SH-SY5Y (cell line): ENCODE data around the gene NCAPD2.

ENCODE experiments used
- GATA2 ChIP-seq: IDR thresholded peaks from 2 replicates; pipeline ENCODE4 v1.6.1; 2011; ENCODE audit warnings: mild to moderate bottlenecking, low read depth, low read length
- GATA3 ChIP-seq: IDR thresholded peaks from 2 replicates; pipeline ENCODE4 v1.6.1; 2011; ENCODE audit warnings: low read depth, mild to moderate bottlenecking, low read length, moderate library complexity

The NCAPD2 gene

GRCh38 chr12:6458281-6459003 is 35.5 kb upstream of the NCAPD2 start:
- TF ChIP-seq GATA3 (no peak), GATA2 (no peak)

GRCh38 chr12:6459004-6459337 is 34.9 kb upstream of the NCAPD2 start:
- TF ChIP-seq GATA2 (no peak), GATA3 (no peak)

GRCh38 chr12:6460751-6461371 is 33.0 kb upstream of the NCAPD2 start:
- TF ChIP-seq GATA3: no peak
- TF ChIP-seq GATA2: no peak

GRCh38 chr12:6461401-6462233 is 32.3 kb upstream of the NCAPD2 start:
- TF ChIP-seq GATA2 (no peak), GATA3 (no peak)

- no peak for TF ChIP-seq GATA3
- TF ChIP-seq GATA2: no peak
Observed at GRCh38 chr12:6462234-6462995, 31.5 kb upstream of the NCAPD2 start.

GRCh38 chr12:6463216-6463615 is 30.7 kb upstream of the NCAPD2 start:
- TF ChIP-seq GATA3: no peak
- TF ChIP-seq GATA2: no peak

GRCh38 chr12:6463858-6464257 is 30.0 kb upstream of the NCAPD2 start:
- TF ChIP-seq GATA3 (no peak), GATA2 (no peak)

- TF ChIP-seq GATA3 (no peak), GATA2 (no peak)
Observed at GRCh38 chr12:6464531-6464930, 29.4 kb upstream of the NCAPD2 start.

GRCh38 chr12:6465467-6466183 is 28.3 kb upstream of the NCAPD2 start:
- TF ChIP-seq GATA2 (no peak), GATA3 (no peak)

GRCh38 chr12:6466184-6466573 is 27.7 kb upstream of the NCAPD2 start:
- no peak for TF ChIP-seq GATA2
- TF ChIP-seq GATA3: no peak

GRCh38 chr12:6468283-6468575 is 25.7 kb upstream of the NCAPD2 start:
- TF ChIP-seq GATA2 (no peak), GATA3 (no peak)

- TF ChIP-seq GATA3: no peak
- no peak for TF ChIP-seq GATA2
Observed at GRCh38 chr12:6469092-6469491, 24.8 kb upstream of the NCAPD2 start.

- TF ChIP-seq GATA2 (no peak), GATA3 (no peak)
Observed at GRCh38 chr12:6469609-6470374, 24.1 kb upstream of the NCAPD2 start.
